ENCODE results near the gene BCL2L14.

- TF ChIP-seq CTCF (IDR thresholded peaks at IDR 0.05): no peak
- TF ChIP-seq EZH2phosphoT487 (IDR thresholded peaks at IDR 0.05; ENCODE audit: borderline replicate concordance, low read depth): no peak
- no peak for TF ChIP-seq YY1 (IDR thresholded peaks at IDR 0.05; ENCODE audit: low read depth)
- no peak for TF ChIP-seq REST (IDR thresholded peaks at IDR 0.05; ENCODE audit: low read depth, low read length)
- TF ChIP-seq PBX3 (IDR thresholded peaks at IDR 0.05): no peak
- no peak for TF ChIP-seq TAF1 (IDR thresholded peaks at IDR 0.05; ENCODE audit: borderline replicate concordance, low read depth, low read length)
- TF ChIP-seq GABPA (IDR thresholded peaks at IDR 0.05; ENCODE audit: low read depth): no peak
- no peak for TF ChIP-seq CHD2 (IDR thresholded peaks at IDR 0.05; ENCODE audit: low read length, partially characterized antibody)
- TF ChIP-seq MAX (IDR thresholded peaks at IDR 0.05; ENCODE audit: low read depth): no peak
- TF ChIP-seq RFX5 (IDR thresholded peaks at IDR 0.05; ENCODE audit: low read length): no peak
- TF ChIP-seq ZBTB33 (IDR thresholded peaks at IDR 0.05; ENCODE audit: borderline replicate concordance, low read depth): no peak
- no peak for TF ChIP-seq EP300 (IDR thresholded peaks at IDR 0.05; ENCODE audit: borderline replicate concordance in 1 of 2, low read depth in 1 of 2, low read length in 1 of 2)
- TF ChIP-seq USF1 (IDR thresholded peaks at IDR 0.05; ENCODE audit: borderline replicate concordance, low read depth): no peak
Measured at GRCh38 chr12:12033824-12034223, 36.9 kb upstream of the BCL2L14 start.
